GM19468 (cell line): ENCODE results near the gene TMEM121.

Source experiments
- ATAC-seq: cut with Tn5 transposase; IDR thresholded peaks from one replicate; pipeline ENCODE4 v1.9.1; 2021; ENCODE audit warnings: mild to moderate bottlenecking, moderate library complexity, moderate number of reproducible peaks; ENCODE audit not compliant: unreplicated experiment; ENCODE audit errors: extremely low read depth

The TMEM121 gene

DNA sequence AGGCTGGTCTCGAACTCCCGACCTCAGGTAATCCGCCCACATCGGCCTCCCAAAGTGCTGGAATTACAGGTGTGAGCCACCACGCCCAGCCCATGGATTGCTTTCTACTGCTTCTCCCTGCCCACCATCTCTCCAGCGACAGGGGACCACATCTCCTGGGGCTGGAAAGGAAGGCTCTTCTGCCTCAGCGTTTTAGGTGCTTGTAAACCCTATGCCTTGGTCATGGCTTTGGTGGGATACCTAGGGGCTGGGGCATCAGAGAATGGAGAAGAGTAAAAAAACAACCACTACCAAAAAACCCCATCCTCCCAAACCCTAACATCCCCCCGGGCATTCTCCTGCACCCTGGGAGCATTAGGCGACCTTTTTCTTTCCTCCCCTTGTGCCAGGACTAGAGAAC is 1.1 kb upstream of the TMEM121 start:
- ATAC-seq = no peak

DNA sequence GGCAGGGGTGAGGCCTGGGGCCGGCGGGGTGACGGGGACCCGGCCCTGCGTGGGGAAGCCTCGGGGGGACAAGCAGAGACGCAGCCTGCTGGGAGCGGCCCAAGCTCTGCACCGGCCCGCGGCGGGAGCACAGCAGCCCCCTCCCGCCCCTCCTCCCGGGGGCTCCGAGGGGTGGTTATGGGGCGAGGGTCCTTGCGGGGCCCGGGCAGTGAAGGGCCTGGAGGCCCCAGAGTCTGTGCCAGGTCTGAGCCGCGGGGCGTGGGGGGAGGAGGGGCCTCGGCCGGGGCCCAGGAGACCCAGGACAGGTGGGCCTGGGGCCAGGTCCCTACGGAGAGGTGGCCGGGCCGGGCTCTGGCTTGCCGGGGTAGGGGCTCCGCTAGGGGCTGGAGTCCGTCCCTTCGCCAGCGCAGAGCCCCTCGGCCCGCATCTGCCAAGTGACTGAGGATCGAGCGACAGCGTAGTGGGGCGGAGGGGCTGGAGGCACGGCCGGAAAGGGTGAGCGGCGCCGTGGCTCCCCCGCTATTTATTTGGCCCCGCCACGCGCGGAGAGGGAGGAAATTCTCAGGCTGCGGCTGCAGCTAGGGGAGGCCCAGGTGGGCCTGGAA is 495 bp downstream of the TMEM121 start:
- no peak for ATAC-seq

DNA sequence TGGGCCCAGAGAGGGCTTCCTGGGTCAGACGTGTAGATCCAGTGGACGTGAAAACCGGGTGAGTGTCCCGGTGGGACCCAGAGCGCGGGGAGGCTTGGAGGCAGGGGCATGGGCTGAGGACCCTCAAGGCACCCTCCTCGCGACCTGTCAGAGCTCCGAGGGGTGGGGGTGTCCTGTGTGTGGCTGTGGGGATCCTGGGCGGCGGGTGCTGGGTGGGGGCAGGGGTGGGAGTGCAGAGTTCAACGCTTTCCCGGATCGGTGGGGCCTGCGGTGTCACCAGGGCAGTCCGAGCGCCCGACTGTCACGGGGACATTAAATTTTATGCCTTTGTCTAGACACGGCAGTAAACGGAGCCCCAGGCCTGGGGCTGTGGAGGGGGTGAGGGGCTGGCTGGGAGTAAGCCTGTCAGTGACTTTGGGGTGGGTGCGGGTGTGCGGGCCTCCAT is 1.0 kb downstream of the TMEM121 start:
- ATAC-seq = no peak

DNA sequence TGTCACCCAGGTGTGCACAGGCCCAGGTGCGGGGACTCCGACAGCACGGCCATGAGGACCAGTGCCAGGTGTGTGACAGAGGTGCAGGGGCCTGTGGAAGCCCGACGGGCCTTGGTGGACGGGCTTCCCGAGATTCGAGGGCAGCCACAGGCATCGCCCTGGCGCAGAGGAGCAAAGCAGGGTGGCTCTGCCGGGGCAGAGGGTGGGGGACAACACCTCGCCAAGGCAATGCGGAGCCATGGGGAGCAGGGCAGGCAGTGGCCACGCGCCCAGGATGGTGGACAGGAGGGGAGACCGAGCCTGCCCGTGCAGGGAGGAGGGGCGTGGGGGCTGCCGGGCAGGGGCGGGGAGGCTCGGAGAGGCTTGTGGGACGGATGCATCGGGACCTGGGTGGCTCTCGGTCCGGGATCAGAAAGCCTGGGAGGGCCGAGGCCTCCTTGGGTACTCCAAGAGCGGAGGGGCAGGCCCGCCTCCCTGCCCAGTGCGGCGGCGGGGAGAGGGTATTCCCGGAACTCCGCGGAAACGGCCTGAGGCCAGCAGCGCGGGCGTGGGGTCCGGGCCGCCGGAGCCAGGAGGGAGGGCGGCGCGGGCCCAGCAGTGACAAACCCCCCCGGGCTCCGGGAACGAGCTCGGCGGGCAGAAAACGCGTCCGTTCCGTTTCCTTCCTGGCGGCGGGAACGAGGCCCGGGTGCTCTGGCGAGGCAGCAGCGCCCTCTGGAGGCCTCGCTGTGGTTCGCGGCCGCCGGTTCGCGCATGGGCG is 1.6 kb downstream of the TMEM121 start:
- ATAC-seq = no peak

DNA sequence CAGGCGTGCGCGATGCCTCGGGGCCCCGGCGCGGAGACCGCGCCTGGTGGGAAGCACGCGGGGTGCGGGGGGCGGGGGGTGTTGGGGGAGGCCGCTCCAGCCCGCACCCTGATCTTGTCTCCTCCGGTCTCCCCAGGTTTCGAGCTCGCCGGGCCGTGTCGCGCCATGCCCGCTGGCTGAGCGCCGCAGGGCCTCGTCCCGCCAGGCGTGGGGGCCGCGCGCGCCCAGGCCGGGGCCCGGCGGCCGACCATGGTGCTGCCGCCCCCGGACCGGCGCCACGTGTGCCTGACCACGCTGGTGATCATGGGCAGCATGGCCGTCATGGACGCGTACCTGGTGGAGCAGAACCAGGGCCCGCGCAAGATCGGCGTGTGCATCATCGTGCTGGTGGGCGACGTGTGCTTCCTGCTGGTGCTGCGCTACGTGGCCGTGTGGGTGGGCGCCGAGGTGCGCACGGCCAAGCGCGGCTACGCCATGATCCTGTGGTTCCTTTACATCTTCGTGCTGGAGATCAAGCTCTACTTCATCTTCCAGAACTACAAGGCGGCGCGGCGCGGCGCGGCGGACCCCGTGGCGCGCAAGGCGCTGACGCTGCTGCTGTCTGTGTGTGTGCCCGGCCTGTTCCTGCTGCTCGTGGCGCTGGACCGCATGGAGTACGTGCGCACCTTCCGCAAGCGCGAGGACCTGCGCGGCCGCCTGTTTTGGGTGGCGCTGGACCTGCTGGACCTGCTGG is 2.4 kb downstream of the TMEM121 start:
- no peak for ATAC-seq

DNA sequence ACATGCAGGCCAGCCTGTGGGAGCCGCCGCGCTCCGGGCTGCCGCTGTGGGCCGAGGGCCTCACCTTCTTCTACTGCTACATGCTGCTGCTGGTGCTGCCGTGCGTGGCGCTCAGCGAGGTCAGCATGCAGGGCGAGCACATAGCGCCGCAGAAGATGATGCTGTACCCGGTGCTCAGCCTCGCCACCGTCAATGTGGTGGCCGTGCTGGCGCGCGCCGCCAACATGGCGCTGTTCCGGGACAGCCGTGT is 2.9 kb downstream of the TMEM121 start:
- no peak for ATAC-seq

DNA sequence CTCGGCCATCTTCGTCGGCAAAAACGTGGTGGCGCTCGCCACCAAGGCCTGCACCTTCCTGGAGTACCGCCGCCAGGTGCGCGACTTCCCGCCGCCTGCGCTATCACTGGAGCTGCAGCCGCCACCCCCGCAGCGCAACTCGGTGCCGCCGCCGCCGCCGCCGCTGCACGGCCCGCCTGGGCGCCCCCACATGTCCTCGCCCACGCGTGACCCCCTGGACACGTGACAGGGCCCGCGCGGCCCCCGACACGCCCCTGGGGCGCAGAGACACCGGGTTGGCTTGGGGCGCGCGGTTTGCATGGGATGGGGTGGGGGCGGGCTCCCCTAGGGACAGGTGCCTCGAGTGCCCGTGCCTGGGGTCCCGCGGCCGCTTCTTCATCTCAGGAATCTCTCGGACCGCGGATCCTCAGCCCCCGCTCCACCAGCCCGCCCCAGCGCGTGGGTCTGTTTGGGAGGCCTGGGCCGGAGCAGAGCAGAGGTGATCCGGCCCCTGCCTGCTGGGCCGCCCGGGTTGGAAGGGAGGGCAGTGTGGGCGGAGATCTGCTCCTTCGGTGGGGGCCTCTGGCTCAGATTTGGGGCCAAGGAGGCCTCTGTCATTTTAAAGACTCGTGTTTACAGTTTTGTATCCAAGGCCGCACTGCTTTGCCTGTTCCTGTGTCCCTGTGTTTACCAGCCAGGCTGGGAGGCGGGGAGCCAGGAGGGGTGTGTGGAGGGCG is 3.3 kb downstream of the TMEM121 start:
- ATAC-seq = no peak

DNA sequence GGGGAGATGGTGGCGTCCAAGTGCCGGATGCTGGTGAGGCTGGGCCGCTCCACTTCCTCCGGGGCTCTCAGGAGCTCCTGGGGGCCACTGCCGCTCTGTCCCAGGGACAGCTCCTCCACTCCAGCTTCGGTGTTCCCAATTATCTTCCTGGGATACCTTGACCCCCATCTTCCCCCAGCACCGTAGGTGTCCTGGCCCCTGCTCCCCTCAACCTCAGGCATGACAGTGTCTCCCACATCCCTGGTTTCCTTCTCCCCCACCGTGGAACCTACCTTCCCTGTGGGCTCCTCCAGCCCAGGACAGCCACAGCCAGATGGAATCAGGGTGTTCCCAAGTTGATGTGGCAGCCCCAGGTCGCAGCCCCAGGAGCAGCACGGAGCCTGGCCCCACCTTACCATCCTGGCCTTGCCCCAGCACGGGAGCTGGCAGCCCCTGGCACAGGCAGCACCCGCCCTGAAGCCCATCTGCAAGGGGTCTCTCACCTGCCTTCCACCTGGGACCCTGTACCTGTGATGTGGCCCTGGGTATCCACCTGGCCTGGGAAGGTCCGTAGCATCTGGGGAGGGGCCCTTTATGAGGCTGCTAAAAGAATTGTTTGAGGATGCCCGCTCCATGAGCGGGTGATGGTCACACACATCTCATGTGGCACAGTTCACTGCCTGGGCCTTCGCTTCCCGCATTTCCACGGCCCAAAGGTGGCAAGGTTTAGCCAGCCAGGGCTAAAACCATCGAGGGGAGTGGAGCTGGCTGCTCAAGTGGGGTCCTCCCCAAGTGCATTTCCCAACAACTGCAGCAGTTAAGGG is 4.1 kb downstream of the TMEM121 start:
- no peak for ATAC-seq

DNA sequence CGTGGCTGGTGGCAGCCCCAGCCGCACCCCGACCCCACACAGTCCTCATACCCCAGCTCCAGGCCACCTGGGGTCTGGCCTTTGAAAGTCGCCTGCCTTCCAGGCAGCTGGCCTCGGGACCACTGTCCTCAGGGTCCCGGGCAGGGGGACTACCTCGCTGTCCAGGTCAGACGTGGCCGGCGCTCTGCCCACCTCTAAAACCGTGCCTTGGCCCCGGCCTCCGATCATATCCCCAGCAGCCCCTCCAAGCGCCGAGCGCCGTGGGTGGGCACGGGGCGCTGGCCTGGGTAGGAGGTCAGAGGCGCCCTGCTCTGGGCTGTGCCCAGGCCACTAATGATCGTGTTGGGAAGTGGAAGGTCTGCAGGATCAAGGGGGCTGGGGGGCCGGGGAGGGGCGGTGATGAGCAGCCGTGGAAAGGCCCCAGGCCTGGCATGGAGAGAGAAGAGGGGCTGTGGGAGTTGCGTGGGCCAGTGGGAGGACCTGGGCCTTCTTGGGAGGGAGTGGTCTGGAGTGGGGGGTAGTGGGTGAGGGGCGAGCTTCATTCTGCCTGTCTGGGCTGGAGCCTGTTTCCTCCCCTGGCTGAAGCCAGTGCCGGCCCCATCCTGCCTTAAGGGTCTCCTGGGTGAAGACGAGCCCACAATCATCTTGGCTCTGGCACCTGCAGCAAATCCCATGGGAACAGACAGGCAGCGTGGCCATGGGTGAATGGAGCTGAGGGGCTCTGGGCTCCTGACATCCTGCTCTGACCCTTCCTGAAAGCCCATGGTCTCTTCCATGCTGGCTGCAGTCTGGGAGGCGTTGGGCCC is 4.9 kb downstream of the TMEM121 start:
- no peak for ATAC-seq

DNA sequence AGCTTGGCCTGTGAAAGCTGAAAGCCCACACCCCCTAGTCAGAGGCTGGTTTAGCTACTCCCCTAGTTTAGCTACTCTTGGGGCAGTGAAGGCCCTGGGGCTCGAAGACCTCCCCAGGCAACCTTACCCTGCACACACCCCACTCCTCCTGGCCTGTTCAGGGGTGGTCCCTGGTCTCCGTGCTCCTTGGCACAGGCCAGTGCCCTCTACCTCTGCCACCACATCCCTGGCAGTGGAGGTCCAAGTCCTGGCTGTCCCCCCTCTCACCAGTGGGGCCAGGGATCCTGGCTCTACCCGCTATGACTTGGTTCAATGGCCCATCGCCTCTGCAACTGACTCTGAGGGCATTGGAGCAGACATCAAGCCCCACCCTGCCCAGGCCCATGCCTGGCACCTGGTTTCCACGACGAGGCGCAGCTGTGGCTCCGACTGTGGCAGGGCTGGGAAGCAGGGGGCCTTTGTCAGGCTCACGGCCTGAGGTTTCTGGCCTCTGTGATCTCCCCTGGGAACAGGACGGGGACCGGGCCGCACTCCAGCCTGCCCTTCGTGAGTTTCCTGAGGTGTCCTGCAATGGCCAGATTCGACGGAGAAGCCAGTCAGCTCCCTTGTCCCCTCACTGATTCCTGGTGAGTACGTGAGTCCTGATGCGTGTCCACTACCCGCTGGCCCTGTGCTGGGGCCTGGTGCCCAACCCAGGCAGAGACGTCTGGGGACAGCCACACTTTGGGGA is 5.7 kb downstream of the TMEM121 start:
- no peak for ATAC-seq

DNA sequence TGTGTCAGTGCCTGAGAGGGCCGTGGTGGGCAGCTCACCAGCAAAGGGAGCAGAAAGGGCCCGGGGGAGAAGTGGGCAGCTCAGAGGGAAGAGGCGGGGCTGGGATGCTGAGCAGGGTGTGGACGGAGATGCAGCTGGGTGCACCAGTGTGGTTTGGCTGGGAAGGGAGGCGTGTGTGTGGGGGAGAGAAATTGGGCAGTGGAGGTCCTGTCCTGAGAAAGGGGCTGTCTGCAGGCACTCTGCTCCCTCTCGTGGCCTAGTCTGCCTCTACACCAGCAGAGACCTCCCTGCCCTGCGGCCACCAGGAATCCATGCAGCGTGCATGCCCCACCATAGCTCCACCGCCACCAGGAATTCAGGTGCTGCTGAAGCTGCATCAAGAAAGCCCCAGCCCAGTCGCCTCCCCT is 6.4 kb downstream of the TMEM121 start:
- ATAC-seq = no peak

DNA sequence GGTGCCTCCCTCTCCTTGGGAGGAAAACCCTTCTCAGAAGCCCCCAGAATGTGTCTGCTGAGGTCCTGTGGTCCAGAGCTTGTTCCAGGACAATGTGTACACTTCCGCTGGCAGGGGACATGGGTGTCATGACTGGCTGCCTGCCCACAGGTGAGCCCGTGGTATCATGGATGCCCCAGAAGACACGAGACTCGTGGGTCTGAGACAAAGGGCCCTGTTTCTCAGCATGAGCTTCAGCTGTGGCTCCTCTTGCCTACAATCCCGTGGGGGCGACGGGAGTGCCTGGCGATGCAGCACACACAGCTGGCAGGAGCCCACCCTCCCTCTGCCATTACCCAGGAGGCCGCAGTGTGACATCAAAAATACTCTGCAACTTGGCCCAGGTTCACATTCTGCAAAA is 7.0 kb downstream of the TMEM121 start:
- ATAC-seq = no peak

DNA sequence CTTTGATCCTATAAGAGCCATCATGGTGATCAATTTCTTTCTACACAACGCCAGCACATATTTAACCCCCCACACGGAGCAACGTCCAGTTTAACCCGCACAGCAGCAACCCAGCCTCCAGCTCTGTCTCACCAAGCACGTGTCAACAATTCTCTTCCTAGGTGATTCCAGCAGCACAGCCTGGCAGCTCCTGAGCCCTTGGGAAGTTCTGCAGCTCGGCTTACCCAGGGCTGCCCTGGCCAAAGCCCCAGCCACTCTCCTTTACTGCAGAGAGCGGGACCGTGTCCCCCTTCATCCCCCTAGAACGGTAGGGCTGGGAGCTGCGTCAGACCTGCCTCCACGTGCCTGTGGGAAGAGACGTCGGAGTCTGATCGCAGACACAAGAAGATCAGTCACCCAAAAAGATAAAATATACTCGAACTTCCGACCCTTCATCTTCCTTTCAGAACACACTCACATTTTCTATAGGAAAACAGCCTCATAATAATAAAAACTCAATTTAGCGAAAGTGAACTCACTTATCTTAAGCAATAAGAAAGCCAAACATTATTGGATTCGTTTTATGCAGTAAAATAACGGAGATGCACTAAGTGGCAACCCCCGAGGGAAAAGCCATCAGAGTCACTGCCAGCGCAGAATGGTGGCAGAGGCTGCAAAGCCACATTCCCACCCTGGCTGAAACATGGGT is 7.6 kb downstream of the TMEM121 start:
- ATAC-seq = no peak

DNA sequence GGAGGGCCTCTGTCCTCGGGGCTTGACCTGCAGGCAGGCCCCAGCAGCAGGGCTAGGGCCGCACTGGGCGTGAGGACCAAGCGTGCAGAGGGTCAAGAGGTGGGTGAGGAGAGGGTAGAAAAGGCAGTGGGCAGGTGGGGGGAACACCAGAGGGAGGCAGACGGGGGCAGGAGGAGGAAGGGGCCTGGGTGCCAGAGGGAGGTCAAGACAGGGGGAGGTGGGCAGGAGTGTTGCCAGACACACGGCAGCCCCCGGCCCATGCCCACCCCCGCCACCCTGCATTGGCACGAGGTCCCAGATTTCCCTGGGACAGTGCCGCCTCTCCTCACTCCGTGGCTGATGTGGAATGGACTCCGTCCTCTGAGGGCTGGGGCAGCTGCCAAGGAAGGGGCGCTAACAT is 8.2 kb downstream of the TMEM121 start:
- ATAC-seq = no peak

DNA sequence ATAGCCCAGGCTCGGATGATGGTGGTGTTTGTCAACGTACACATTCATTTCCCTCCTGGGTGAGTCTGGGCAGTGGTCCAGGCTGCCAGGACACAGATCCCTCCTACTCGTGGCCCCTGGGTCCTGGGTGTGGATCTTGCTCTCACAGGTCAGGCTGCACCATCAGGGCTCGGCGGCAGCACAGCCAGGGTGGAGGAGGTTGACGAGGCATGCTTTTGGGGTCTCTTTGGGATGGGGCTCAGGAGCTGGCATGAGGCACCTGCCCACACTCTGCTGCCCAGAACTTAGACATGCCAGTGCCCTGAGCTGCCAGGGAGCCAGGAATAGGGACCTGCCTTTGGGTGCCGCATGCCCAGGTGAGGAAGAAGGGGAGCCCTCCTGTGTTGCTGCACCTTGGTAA is 9.7 kb downstream of the TMEM121 start:
- no peak for ATAC-seq

DNA sequence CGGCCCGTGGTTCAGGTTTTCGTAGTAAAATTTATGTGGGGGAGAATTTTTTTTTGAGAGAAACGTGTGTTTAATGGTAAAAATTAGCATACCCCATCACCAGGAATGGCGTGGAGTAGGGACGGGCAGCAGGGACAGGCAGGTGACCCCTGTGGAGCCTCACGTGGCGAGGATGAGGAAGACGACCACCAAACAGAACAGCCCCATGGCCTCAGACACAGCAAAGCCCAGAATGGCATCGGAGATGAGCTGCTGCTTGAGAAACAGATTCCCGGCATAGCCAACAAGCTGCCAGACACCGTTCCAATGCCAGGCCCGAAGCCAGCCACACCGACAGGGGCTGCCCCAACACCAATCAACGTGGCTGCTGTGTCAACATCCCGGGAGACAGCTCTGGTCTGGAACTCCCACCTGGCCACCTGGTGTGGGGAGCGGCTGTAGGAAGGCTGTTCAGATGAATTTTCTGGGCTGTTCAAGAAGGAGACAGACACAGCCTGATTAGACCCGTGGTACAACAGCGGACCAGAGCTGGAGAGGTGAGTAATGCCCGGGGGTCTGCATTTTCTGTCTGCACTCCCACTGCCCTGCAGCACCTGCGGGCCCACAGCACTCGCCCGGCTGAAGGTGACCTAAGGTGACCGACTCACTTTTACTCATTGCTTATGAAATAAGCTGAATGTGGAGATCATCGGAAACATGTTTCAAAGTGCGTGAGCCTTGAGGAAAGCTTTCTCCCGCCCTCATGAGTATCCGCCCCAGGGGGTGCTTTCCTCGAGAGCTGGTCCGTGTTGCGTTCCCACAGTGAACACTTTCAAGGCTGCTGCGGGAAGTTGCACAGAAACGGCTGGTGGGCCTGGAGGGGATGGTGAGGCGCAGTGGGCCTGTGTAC is 10.6 kb downstream of the TMEM121 start:
- no peak for ATAC-seq
